ENCODE data around the gene PRSS36.
"Not testable (repeated sequence)": the region's sequence is repeated elsewhere in the genome, so short reads cannot be mapped to it uniquely, and the experiment has no call there.

PRSS36 gene

GRCh38 chr16:31149894-31150890 lies at the start of gene PRSS36:
TSS of gene PRSS36 (minus strand) at chr16:31150066. CDS start at chr16:31150035, 31 bp downstream.
- no peak for DNase-seq

DNA sequence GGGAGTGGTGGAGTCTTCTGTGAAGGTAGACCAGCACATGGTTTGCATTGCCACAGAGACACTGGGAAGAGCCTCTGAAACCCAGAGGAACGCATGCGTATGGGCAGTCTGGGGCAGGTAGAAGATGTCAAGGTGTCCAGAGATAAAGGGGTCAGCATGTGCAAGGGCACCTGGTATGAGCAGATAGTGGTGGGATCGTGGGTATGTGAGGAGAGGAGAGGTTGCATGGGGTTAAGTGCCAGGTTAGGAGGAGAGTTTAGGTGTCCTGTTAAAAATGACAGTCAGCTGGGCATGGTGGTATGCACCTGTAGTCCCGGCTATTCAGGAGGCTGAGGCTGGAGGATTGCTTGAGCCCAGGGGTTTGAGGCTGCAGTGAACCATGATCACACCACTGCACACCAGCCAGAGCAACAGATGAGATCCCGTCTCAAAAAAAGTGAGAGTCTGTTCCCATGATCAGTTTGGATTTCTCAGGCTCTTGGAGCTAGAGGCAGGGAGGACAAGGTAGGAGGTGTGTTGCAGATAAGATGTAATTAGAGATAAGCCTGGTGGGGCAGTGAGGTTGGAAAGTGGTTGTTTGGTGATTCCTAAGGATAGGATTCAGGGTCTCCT lies 49.7 kb upstream of the PRSS36 start:
- DNase-seq = no peak

- no peak for DNase-seq
Measured at GRCh38 chr16:31198207-31198882, 48.5 kb upstream of the PRSS36 start.

DNA sequence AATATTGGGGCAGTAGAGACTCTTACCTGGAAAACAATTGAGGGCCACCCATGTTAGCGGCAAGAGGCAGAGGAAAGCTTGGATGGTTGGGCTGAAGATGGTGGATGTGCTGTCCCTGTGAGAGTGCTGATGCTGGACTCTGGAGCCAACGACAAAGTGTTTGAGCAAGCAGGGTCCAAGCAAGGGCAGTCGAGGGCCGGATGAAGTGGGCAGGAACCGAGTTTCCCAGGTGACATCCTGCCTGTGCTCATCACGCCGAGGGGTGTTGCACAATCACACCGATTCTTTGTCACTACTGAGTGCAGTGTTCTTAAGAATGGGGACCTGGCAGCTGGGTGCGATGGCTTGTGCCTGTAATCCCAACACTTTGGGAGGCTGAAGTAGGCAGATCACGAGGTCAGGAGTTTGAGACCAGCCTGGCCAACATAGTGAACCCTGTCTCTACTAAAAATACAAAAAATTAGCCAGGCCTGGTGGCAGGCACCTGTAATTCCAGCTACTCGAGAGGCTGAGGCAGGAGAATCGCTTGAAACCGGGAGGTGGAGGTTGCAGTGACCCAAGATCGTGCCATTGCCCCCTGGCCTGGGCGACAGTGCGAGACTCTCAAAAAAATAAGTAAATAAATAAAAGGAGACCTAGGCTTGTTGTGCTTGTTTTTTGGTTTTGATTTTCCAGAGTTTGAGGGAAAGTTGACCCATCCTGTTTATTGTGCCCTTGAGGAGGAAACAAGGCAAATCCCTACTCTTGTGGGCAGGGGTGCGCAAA lies 46.6 kb upstream of the PRSS36 start:
- DNase-seq = no peak

DNA sequence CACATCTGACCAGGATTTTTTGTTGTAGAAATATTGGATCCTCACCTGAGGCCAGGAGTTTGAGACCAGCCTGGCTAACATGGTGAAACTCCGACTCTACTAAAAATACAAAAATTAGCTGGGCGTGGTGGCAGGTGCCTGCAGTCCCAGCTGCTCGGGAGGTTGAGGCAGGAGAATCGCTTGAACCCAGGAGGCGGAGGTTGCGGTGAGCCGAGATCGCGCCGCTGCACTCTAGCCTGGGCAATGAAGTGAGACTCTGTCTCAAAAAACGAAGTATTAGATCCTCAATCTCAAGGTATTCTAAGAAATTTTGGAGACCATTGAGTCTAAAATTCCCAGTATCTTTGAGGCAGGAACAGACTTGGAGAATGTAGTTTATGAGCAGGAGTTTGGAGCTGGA lies 46.0 kb upstream of the PRSS36 start:
- DNase-seq = not testable (repeated sequence)

DNA sequence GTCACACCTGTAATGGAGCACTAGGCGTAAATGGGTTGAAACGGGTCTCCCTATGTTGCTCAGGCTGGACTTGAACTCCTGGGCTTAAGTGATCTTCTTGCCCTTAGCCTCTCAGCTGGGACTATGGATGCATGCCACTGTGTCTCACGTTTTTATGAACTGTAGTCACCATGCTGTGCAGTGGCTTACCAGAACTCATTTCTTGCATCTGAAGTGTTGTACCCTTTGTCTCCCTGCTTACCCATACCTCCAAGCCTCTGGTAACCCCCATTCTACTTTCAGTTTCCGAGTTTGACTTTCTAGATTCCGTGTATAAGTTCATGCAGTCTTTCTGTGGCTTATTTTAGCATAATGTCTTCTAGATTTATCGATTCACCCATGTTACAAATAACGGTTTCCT lies 45.0 kb upstream of the PRSS36 start:
- DNase-seq = no peak

DNA sequence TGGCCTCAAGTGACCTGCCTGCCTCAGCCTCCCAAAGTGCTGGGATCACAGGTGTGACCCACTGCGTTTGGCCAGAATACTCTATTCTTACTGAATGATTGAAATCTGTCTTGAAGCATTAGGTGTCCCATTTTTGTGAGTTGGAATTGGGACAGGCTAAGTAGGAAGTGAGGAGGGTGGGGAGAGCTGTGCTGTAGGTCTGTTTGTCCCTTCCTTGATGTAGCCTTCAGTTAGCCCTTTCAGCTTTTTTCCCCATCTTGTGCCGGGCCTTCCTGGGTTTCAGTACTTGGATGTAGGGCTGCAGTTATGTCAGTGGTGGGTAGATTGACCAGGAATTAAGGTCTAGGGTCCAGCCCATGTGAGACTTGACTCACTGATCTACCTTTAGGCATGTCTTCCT lies 44.0 kb upstream of the PRSS36 start:
- no peak for DNase-seq

GRCh38 chr16:31192856-31193642 lies 43.2 kb upstream of the PRSS36 start:
- no peak for DNase-seq

GRCh38 chr16:31191697-31192428 lies 42.0 kb upstream of the PRSS36 start:
- no peak for DNase-seq

DNA sequence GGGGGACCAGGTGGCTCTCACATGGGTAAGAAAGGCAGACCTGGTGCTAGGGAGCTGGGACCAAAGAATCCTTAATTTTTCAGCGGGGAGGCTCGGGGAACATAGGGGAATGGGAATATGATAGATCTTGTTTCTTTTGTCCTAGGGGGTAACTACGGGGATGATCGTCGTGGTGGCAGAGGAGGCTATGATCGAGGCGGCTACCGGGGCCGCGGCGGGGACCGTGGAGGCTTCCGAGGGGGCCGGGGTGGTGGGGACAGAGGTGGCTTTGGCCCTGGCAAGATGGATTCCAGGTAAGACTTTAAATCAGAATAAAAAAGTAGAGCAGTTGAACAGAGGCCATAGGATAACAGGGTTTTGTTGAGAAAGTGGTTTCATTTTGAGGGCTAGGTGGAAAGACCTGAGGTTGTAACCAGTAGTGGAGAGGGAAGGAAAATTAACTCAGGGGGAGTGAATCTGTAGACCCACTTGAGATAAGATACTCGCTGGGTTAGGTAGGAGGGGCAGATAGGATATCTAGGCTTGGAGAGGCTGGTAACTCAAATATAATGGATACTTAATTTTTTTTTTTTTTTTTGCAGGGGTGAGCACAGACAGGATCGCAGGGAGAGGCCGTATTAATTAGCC lies 41.1 kb upstream of the PRSS36 start:
- DNase-seq = no peak

DNA sequence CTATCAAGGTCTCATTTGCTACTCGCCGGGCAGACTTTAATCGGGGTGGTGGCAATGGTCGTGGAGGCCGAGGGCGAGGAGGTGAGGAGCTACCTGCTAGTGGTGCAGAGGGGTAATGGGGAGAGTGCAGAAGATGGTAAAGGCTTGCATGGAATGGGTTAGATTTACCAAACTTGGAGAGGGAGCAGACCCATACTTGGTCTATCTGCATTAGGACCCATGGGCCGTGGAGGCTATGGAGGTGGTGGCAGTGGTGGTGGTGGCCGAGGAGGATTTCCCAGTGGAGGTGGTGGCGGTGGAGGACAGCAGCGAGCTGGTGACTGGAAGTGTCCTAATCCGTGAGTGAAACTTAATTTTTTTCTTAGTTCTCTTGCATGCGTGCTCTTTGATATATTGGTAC lies 40.2 kb upstream of the PRSS36 start:
- DNase-seq = no peak

DNA sequence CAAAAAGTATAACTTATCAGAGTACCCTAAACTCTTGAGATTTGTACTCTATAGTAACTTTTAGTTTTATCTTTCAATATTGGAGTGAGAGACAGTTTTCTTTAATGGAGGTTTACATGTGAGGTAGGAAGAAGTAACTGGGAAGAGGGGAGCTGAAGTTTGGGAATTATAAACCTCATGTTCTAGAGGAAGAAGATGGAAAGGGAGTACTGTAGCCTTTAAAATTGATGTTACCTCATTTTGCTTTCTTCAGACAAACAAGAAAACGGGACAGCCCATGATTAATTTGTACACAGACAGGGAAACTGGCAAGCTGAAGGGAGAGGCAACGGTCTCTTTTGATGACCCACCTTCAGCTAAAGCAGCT lies 39.5 kb upstream of the PRSS36 start:
- no peak for DNase-seq

- no peak for DNase-seq
Measured at GRCh38 chr16:31188450-31189411, 38.9 kb upstream of the PRSS36 start.

DNA sequence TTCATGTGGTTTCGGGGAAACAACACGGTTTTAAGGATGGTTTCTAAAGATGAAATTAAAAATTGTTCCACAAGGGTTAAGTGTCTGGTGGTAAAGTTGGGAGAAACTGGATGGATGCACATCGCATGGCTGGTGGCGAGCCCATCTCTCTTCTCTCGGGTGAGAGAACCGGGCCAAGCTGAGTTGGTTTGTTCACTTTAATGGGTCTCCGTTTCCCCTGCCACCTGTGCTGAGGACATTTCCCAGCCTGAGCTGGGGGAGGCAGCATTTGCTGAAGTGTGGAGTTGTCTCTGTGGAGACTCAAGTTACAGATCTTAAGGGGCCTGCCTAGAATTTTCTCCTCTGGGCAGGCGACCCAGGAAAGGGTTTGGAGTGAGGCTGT lies 37.9 kb upstream of the PRSS36 start:
- no peak for DNase-seq

- no peak for DNase-seq
Measured at GRCh38 chr16:31186930-31187807, 37.3 kb upstream of the PRSS36 start.

GRCh38 chr16:31186176-31186575 lies 36.3 kb upstream of the PRSS36 start:
- DNase-seq = no peak

- no peak for DNase-seq
Measured at GRCh38 chr16:31185339-31185738, 35.5 kb upstream of the PRSS36 start.

DNA sequence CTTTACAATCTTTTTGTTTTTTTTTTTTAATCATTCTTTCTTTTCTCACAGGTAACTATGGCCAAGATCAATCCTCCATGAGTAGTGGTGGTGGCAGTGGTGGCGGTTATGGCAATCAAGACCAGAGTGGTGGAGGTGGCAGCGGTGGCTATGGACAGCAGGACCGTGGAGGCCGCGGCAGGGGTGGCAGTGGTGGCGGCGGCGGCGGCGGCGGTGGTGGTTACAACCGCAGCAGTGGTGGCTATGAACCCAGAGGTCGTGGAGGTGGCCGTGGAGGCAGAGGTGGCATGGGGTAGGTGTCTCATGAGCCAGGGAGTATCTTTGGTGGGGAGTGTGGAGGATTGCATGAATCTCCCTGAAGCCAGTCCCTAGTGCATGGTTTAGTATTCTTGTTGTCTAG lies 35.0 kb upstream of the PRSS36 start:
- DNase-seq = no peak
